Coronary artery (tissue), 2 donors: ENCODE results near the gene TTBK2.
"Not testable (repeated sequence)": the region's sequence is repeated elsewhere in the genome, so short reads cannot be mapped to it uniquely, and the experiment has no call there.

Source experiments
- DNase-seq: peaks from one replicate; pipeline ENCODE4 v3.0.0-alpha.2; 2017; ENCODE audit warnings: low spot score
- H3K27ac ChIP-seq, 2 donors: fragments of 200-600 bp; sonication (generic); one replicate each; pipeline ENCODE4 v1.5.1; 2016 to 2019
- H3K4me3 ChIP-seq: fragments of 200-600 bp; sonication (generic); 2 replicates; pipeline ENCODE4 v1.5.1; 2016; ENCODE audit warnings: mild to moderate bottlenecking, moderate library complexity
- TF ChIP-seq, protein P1 (sequence below): fragments of 200-600 bp; sonication (generic); IDR thresholded peaks from one replicate; pipeline ENCODE4 v1.5.1; 2019; ENCODE audit warnings: antibody characterized with exemption

Gene TTBK2

GRCh38 chr15:42786978-42787377 lies 133.6 kb downstream of the TTBK2 start:
- TF ChIP-seq, protein P1, sequence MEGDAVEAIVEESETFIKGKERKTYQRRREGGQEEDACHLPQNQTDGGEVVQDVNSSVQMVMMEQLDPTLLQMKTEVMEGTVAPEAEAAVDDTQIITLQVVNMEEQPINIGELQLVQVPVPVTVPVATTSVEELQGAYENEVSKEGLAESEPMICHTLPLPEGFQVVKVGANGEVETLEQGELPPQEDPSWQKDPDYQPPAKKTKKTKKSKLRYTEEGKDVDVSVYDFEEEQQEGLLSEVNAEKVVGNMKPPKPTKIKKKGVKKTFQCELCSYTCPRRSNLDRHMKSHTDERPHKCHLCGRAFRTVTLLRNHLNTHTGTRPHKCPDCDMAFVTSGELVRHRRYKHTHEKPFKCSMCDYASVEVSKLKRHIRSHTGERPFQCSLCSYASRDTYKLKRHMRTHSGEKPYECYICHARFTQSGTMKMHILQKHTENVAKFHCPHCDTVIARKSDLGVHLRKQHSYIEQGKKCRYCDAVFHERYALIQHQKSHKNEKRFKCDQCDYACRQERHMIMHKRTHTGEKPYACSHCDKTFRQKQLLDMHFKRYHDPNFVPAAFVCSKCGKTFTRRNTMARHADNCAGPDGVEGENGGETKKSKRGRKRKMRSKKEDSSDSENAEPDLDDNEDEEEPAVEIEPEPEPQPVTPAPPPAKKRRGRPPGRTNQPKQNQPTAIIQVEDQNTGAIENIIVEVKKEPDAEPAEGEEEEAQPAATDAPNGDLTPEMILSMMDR, result no peak
- no peak for DNase-seq
- no peak overlapping the region for H3K4me3 ChIP-seq
- no peak overlapping the region for H3K27ac ChIP-seq

GRCh38 chr15:42785569-42785968 lies 135.0 kb downstream of the TTBK2 start:
- no peak for DNase-seq
- Histone ChIP-seq H3K27ac (no peak overlapping the region), H3K4me3 (no peak overlapping the region)
- TF ChIP-seq, protein P1, result no peak

DNA sequence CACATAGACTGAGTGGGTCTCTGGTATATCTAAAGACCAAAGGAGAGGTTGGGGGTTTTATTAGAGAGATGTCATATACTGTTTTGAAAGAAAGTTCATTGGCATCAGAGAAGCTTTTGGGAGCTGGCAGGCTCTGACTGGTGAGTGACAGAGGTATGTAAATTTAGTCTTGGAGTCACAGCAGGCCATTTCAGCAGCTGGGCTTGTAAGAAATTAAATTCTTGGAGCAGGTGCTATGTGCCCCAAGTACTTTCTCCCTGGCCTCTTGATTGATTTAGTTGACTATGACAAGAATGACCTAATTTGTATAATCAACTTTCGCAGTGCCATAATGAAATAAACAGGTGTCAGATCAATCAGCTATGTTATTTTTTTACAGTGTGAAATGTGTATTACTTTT lies 135.9 kb downstream of the TTBK2 start:
- Histone ChIP-seq H3K4me3 (no peak overlapping the region), H3K27ac (no peak overlapping the region)
- TF ChIP-seq, protein P1, result no peak
- DNase-seq, result no peak

DNA sequence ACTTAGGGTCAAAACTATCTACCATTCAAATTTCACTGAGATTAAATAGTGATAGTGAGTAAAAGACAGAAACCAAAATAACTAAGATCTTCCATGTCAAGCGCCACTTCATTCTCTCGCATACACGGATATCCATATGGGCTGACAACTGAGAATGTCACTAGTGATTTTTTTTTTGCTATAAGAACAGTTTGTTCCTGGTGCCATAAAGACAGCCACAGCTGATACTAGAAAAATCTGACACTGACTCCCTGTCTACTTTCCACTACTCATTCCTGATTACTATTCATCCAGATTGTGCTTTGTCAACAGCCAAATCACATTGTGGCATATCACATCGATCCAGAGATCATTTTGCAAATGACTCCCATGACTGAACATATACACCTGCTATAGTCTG lies 137.9 kb downstream of the TTBK2 start:
- DNase-seq, result no peak
- TF ChIP-seq, protein P1, result no peak
- no peak overlapping the region for H3K4me3 ChIP-seq
- H3K27ac ChIP-seq, result no peak overlapping the region

DNA sequence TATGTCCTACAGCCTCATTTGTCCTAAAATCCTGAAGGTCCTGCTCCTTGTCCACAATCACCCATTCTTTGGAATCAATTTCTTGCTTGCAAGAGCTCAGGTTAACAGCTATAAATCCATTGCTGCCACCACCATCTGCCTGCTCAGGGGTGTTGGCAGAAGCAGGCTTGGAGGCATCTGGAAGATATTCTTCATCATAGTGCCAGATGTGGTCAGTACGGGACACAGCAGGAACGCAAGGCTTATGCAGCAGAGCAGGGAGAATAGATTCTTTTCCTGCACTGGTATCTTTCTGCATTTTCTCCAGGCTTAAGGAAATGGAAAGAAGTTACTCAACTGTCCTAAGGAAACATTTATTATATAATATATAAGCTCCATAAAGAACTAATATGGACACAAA lies 145.2 kb downstream of the TTBK2 start:
- TF ChIP-seq, protein P1, result no peak
- H3K4me3 ChIP-seq, result no peak overlapping the region
- DNase-seq, result no peak
- H3K27ac ChIP-seq, result no peak overlapping the region

GRCh38 chr15:42772901-42773300 lies 147.7 kb downstream of the TTBK2 start:
- Histone ChIP-seq H3K27ac (no peak overlapping the region), H3K4me3 (no peak overlapping the region)
- DNase-seq, result no peak
- TF ChIP-seq, protein P1, result no peak

- no peak for DNase-seq
- TF ChIP-seq, protein P1, result no peak
- no peak overlapping the region for H3K27ac ChIP-seq
Observed at GRCh38 chr15:42772144-42772543, 148.4 kb downstream of the TTBK2 start.

DNA sequence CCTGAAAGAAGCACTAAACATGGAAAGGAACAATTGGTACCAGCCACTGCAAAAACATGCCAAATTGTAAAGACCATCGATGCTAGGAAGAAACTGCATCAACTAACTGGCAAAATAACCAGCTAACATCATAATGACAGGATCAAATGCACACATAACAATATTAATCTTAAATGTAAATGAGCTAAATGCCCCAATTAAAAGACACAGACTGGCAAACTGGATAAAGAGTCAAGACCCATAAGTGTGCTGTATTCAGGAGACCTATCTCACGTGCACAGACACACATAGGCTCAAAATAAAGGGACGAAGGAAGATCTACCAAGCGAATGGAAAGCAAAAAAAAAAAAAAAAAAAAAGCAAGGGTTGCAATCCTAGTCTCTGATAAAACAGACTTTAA lies 154.5 kb downstream of the TTBK2 start:
- DNase-seq, H3K27ac ChIP-seq, H3K4me3 ChIP-seq: not testable (repeated sequence)

More at GRCh38 chr15:42772144-42772543, 148.4 kb downstream of the TTBK2 start:
- H3K4me3 ChIP-seq, result no peak overlapping the region

DNA sequence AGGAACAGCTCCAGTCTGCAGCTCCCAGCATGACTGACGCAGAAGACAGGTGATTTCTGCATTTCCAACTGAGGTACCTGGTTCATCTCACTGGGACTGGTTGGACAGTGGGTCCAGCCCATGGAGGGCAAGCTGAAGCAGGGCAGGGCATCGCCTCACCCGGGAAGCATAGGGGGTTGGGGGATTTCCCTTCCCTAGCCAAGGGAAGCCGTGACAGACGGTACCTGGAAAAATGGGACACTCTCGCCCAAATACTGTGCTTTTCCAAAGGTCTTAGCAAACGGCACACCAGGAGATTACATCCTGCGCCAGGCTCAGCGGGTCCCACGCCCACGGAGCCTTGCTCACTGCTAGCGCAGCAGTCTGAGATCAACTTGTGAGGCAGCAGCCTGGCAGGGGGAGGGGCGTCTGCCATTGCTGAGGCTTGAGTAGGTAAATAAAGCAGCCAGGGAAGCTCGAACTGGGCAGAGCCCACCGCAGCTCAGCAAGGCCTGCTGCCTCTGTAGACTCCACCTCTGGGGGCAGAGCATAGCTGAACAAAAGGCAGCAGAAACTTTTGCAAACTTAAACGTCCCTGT lies 156.3 kb downstream of the TTBK2 start:
- not testable (repeated sequence) for DNase-seq, H3K27ac ChIP-seq, H3K4me3 ChIP-seq

- not testable (repeated sequence) for DNase-seq
Observed at GRCh38 chr15:42761813-42762212, 158.8 kb downstream of the TTBK2 start.

More at GRCh38 chr15:42761813-42762212, 158.8 kb downstream of the TTBK2 start:
- not testable (repeated sequence) for H3K27ac ChIP-seq, H3K4me3 ChIP-seq
